ENCODE results near the gene MPV17.

- TF ChIP-seq, protein P1, sequence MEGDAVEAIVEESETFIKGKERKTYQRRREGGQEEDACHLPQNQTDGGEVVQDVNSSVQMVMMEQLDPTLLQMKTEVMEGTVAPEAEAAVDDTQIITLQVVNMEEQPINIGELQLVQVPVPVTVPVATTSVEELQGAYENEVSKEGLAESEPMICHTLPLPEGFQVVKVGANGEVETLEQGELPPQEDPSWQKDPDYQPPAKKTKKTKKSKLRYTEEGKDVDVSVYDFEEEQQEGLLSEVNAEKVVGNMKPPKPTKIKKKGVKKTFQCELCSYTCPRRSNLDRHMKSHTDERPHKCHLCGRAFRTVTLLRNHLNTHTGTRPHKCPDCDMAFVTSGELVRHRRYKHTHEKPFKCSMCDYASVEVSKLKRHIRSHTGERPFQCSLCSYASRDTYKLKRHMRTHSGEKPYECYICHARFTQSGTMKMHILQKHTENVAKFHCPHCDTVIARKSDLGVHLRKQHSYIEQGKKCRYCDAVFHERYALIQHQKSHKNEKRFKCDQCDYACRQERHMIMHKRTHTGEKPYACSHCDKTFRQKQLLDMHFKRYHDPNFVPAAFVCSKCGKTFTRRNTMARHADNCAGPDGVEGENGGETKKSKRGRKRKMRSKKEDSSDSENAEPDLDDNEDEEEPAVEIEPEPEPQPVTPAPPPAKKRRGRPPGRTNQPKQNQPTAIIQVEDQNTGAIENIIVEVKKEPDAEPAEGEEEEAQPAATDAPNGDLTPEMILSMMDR (IDR thresholded peaks at IDR 0.05): no peak
- TF ChIP-seq, protein P2, sequence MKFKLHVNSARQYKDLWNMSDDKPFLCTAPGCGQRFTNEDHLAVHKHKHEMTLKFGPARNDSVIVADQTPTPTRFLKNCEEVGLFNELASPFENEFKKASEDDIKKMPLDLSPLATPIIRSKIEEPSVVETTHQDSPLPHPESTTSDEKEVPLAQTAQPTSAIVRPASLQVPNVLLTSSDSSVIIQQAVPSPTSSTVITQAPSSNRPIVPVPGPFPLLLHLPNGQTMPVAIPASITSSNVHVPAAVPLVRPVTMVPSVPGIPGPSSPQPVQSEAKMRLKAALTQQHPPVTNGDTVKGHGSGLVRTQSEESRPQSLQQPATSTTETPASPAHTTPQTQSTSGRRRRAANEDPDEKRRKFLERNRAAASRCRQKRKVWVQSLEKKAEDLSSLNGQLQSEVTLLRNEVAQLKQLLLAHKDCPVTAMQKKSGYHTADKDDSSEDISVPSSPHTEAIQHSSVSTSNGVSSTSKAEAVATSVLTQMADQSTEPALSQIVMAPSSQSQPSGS (CRISPR knock-in tag; IDR thresholded peaks at IDR 0.05; ENCODE audit: borderline replicate concordance, low read depth): no peak
- TF ChIP-seq, protein P3, sequence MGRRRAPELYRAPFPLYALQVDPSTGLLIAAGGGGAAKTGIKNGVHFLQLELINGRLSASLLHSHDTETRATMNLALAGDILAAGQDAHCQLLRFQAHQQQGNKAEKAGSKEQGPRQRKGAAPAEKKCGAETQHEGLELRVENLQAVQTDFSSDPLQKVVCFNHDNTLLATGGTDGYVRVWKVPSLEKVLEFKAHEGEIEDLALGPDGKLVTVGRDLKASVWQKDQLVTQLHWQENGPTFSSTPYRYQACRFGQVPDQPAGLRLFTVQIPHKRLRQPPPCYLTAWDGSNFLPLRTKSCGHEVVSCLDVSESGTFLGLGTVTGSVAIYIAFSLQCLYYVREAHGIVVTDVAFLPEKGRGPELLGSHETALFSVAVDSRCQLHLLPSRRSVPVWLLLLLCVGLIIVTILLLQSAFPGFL (CRISPR knock-in tag; IDR thresholded peaks at IDR 0.05; ENCODE audit: borderline replicate concordance): no peak
- TF ChIP-seq NR2C2 (CRISPR knock-in tag; IDR thresholded peaks at IDR 0.05): no peak
- no peak for TF ChIP-seq PRDM15 (CRISPR knock-in tag; IDR thresholded peaks at IDR 0.05)
- TF ChIP-seq MYBL2 (CRISPR knock-in tag; IDR thresholded peaks at IDR 0.05): no peak
- TF ChIP-seq, protein P4, sequence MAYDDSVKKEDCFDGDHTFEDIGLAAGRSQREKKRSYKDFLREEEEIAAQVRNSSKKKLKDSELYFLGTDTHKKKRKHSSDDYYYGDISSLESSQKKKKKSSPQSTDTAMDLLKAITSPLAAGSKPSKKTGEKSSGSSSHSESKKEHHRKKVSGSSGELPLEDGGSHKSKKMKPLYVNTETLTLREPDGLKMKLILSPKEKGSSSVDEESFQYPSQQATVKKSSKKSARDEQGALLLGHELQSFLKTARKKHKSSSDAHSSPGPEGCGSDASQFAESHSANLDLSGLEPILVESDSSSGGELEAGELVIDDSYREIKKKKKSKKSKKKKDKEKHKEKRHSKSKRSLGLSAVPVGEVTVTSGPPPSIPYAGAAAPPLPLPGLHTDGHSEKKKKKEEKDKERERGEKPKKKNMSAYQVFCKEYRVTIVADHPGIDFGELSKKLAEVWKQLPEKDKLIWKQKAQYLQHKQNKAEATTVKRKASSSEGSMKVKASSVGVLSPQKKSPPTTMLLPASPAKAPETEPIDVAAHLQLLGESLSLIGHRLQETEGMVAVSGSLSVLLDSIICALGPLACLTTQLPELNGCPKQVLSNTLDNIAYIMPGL (CRISPR knock-in tag; IDR thresholded peaks at IDR 0.05): no peak
- TF ChIP-seq ZNF232 (CRISPR knock-in tag; IDR thresholded peaks at IDR 0.05): no peak
These were observed 61.5 kb downstream of the MPV17 start for GRCh38 chr2:27261241-27261925.
